Measurements from ENCODE around the gene MYBPHL.

GRCh38 chr1:109350182-109350581, 43.4 kb upstream of the MYBPHL start:
- TF ChIP-seq POLR2AphosphoS5 (IDR thresholded peaks at IDR 0.05; ENCODE audit: borderline replicate concordance, low read depth, low read length): no peak
- TF ChIP-seq EZH2 (IDR thresholded peaks at IDR 0.05): no peak
- no peak for TF ChIP-seq FOXP2 (optimal IDR thresholded peaks at IDR 0.05; ENCODE audit: control extremely low read depth, extremely low read length, insufficient read depth)

All from SK-N-MC (cell line).